ENCODE measurements around the gene CEP135. TPM values are rescaled to one million over a fixed set of nuclear protein-coding genes. Genes with fewer than 3 reads are reported as not detected.

The CEP135 gene
- total RNA-seq, 1 experiment from 2014 or later = 5.2 TPM

- no peak for DNase-seq (ENCODE audit: low spot score)
Measured at GRCh38 chr4:56007154-56007553, 58.4 kb downstream of the CEP135 start.

- no peak for DNase-seq (ENCODE audit: low spot score)
Measured at GRCh38 chr4:56008206-56008605, 59.5 kb downstream of the CEP135 start.

GRCh38 chr4:56026596-56026995 is 77.9 kb downstream of the CEP135 start:
- DNase-seq (ENCODE audit: low spot score) = peak; percentile 17

- no peak for DNase-seq (ENCODE audit: low spot score)
Measured at GRCh38 chr4:56028165-56028564, 79.4 kb downstream of the CEP135 start.

- DNase-seq (ENCODE audit: low spot score) = peak; percentile 5
Measured at GRCh38 chr4:56038487-56039162, 89.9 kb downstream of the CEP135 start.

- DNase-seq (ENCODE audit: low spot score) = no peak
Measured at GRCh38 chr4:56040842-56041241, 92.1 kb downstream of the CEP135 start.

- no peak for DNase-seq (ENCODE audit: low spot score)
Measured at GRCh38 chr4:56042225-56042624, 93.5 kb downstream of the CEP135 start.

GRCh38 chr4:56048383-56048701 is 99.6 kb downstream of the CEP135 start:
- DNase-seq (ENCODE audit: low spot score) = no peak

GRCh38 chr4:56048702-56049431 is 100.1 kb downstream of the CEP135 start:
- DNase-seq (ENCODE audit: low spot score) = peak; percentile 32

GRCh38 chr4:56050625-56051024 is 101.9 kb downstream of the CEP135 start:
- DNase-seq (ENCODE audit: low spot score) = no peak

GRCh38 chr4:56051029-56051709 is 102.4 kb downstream of the CEP135 start:
- no peak for DNase-seq (ENCODE audit: low spot score)

- no peak for DNase-seq (ENCODE audit: low spot score)
Measured at GRCh38 chr4:56051710-56052075, 102.9 kb downstream of the CEP135 start.

- DNase-seq (ENCODE audit: low spot score) = no peak
Measured at GRCh38 chr4:56052481-56052880, 103.7 kb downstream of the CEP135 start.

- no peak for DNase-seq (ENCODE audit: low spot score)
Measured at GRCh38 chr4:56052966-56053365, 104.2 kb downstream of the CEP135 start.

GRCh38 chr4:56055027-56055977 is 106.6 kb downstream of the CEP135 start:
- no peak for DNase-seq (ENCODE audit: low spot score)

GRCh38 chr4:56055991-56056390 is 107.2 kb downstream of the CEP135 start:
- no peak for DNase-seq (ENCODE audit: low spot score)

GRCh38 chr4:56058555-56058954 is 109.8 kb downstream of the CEP135 start:
- no peak for DNase-seq (ENCODE audit: low spot score)

GRCh38 chr4:56060036-56060435 is 111.3 kb downstream of the CEP135 start:
- DNase-seq (ENCODE audit: low spot score) = no peak

GRCh38 chr4:56062106-56062505 is 113.4 kb downstream of the CEP135 start:
- DNase-seq (ENCODE audit: low spot score) = no peak

GRCh38 chr4:56062526-56063145 is 113.9 kb downstream of the CEP135 start:
- no peak for DNase-seq (ENCODE audit: low spot score)

GRCh38 chr4:56066493-56066892 is 117.7 kb downstream of the CEP135 start:
- DNase-seq (ENCODE audit: low spot score) = no peak
